Measurements from ENCODE around the gene HUWE1. TPM values are rescaled to one million over a fixed set of nuclear protein-coding genes. Genes with fewer than 3 reads are reported as not detected.
A peak's percentile ranks its signal among the peaks of the same experiment; 100 is the strongest.

HUWE1 gene
- total and polyA plus RNA-seq, 9 of the 15 experiments (the other 6 are each of a cell fraction or from before 2014, with no cell fraction given): 23.9 to 204 (median 65.1) TPM

GRCh38 chrX:53683556-53684414, 2.7 kb downstream of the HUWE1 start (continued):
- TF ChIP-seq CREB1 (IDR thresholded peaks at IDR 0.05): peak; percentile 77
- TF ChIP-seq CREB1 (CRISPR knock-in tag; IDR thresholded peaks at IDR 0.05): no peak; the same call in 1 of the 2 replicates
- TF ChIP-seq CBFA2T2 (conservative IDR thresholded peaks at IDR 0.05): no peak
- TF ChIP-seq RFX5 (IDR thresholded peaks at IDR 0.05; ENCODE audit: low read depth, low read length): no peak
- TF ChIP-seq SUPT5H (IDR thresholded peaks at IDR 0.05): peak; percentile 83
- TF ChIP-seq SRSF3 (IDR thresholded peaks at IDR 0.05; ENCODE audit: insufficient read depth, low read length): no peak
- TF ChIP-seq CBX5 (IDR thresholded peaks at IDR 0.05; ENCODE audit: borderline replicate concordance, low read depth): no peak
- no peak for TF ChIP-seq CC2D1A (IDR thresholded peaks at IDR 0.05)
- TF ChIP-seq CEBPZ (IDR thresholded peaks at IDR 0.05; ENCODE audit: borderline replicate concordance, low read depth, low read length): no peak
- TF ChIP-seq ZBTB8A (IDR thresholded peaks at IDR 0.05; ENCODE audit: partially characterized antibody): no peak
- TF ChIP-seq BRD9 (IDR thresholded peaks at IDR 0.05; ENCODE audit: low read depth, partially characterized antibody): no peak
- TF ChIP-seq POLR2AphosphoS5 (IDR thresholded peaks at IDR 0.05; ENCODE audit: control insufficient read depth, insufficient read depth, low read depth, low read length): peak; percentile 70
- TF ChIP-seq MBD1 (CRISPR knock-in tag; IDR thresholded peaks at IDR 0.05): no peak
- no peak for TF ChIP-seq HDGF (IDR thresholded peaks at IDR 0.05)
- no peak for TF ChIP-seq TCF7 (IDR thresholded peaks at IDR 0.05; ENCODE audit: borderline replicate concordance)
- TF ChIP-seq FOXA1 (IDR thresholded peaks at IDR 0.05; ENCODE audit: borderline replicate concordance): no peak
- no peak for TF ChIP-seq HES1 (IDR thresholded peaks at IDR 0.05; ENCODE audit: low read depth)
- peak; percentile 52; the same call in 1 of the 2 replicates for TF ChIP-seq ZNF263 (CRISPR knock-in tag; IDR thresholded peaks at IDR 0.05; ENCODE audit: borderline replicate concordance)
- no peak for TF ChIP-seq ZNF3 (CRISPR knock-in tag; IDR thresholded peaks at IDR 0.05)
- TF ChIP-seq HDAC1 (IDR thresholded peaks at IDR 0.05): no peak
- TF ChIP-seq HNRNPUL1 (IDR thresholded peaks at IDR 0.05; ENCODE audit: low read length): no peak
- no peak for TF ChIP-seq TCF15 (CRISPR knock-in tag; IDR thresholded peaks at IDR 0.05)
- no peak for TF ChIP-seq NELFE (IDR thresholded peaks at IDR 0.05; ENCODE audit: insufficient read depth, insufficient read length)
- no peak for TF ChIP-seq XRCC5 (IDR thresholded peaks at IDR 0.05; ENCODE audit: low read depth, low read length)
- TF ChIP-seq ZNF24 (IDR thresholded peaks at IDR 0.05): no peak

Data from K562 (cell line).